Activated CD4-positive, alpha-beta T cell treated with anti-CD3 and anti-CD28 coated beads for 36 hours (primary cell): Measurements from ENCODE around the gene GSTM5. TPM values are rescaled to one million over a fixed set of nuclear protein-coding genes. Genes with fewer than 3 reads are reported as not detected.
A peak's percentile ranks its signal among the peaks of the same experiment; 100 is the strongest.

ENCODE experiments used
- ATAC-seq: fragments of 200-7000 bp; cut with Tn5 transposase; one replicate; pipeline ENCODE4 v1.10.0; 2021; ENCODE audit warnings: mild to moderate bottlenecking, moderate library complexity
- CTCF ChIA-PET: fragments of 350-600 bp; sonication (Branson Sonifier 250); formaldehyde crosslinking; loops from one replicate; lab custom pipeline; 2021; ENCODE audit warnings: antibody characterized with exemption; lab: Charles Lee
- POLR2A ChIA-PET: fragments of 350-600 bp; sonication (Branson Sonifier 250); formaldehyde crosslinking; loops from one replicate; lab custom pipeline; 2021; ENCODE audit warnings: antibody characterized with exemption, inconsistent platforms; lab: Charles Lee
- DNase-seq: peaks from one replicate; pipeline ENCODE4 v3.0.0-alpha.2; 2020
- H3K27ac Mint-ChIP-seq: one replicate; pipeline ENCODE4 v1.8.0; 2021; ENCODE audit warnings: mixed read lengths
- H3K27me3 Mint-ChIP-seq: one replicate; pipeline ENCODE4 v1.8.0; 2021; ENCODE audit warnings: mixed read lengths
- H3K36me3 Mint-ChIP-seq: one replicate; pipeline ENCODE4 v1.8.0; 2021; ENCODE audit warnings: low read depth, mixed read lengths
- H3K4me1 Mint-ChIP-seq: one replicate; pipeline ENCODE4 v1.8.0; 2021; ENCODE audit warnings: mixed read lengths
- H3K4me3 Mint-ChIP-seq: one replicate; pipeline ENCODE4 v1.8.0; 2021; ENCODE audit warnings: mild to moderate bottlenecking, moderate library complexity, mixed read lengths
- H3K9me3 Mint-ChIP-seq: one replicate; pipeline ENCODE4 v1.8.0; 2021; ENCODE audit warnings: low read depth, mixed read lengths
- intact Hi-C, 2 experiments: fragments of 100-400 bp; cut with DNase I in 1 of 2; cut with micrococcal nuclease in 1 of 2; formaldehyde crosslinking; loops; one replicate each; pipeline versions ENCODE4 v1.14.2 to v1.15.1; 2022 to 2024; cut with DNase I, micrococcal nuclease
- total RNA-seq, 2 experiments: library from RNA; stranded (reverse); gene quantifications; one replicate each; pipeline ENCODE4 v1.2.3, GENCODE V29; 2021

The GSTM5 gene
- total RNA-seq, 2 experiments from 2014 or later = 0.25 to 0.54 TPM

DNA sequence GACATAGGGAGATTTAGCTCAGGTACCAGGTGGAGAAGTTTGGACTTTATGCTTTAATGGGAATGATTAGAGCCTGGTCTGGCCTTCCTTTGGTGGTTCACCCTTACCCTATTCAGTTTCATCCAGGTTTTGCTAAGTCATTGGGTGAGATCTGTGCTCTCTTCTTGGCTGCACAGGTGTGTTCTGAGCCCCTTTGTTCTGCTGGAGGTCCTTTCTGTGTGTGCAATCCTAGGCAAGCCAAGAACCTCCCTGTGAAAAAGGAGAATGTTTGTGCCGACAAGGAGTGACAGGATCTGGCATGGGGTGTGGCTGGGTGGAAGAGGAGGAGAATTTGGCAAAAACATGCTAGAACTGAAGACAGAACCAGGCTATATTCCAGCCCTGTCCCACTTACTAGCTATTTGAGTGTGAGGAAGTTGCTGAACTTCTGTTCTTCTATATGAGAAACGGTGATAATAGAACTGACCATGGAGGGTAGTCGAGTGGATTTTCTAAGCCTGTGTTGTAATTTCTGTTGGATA lies 4.6 kb downstream of the GSTM5 start:
- H3K36me3 Mint-ChIP-seq = no peaks in the 10 kb centered on the region
- no peaks in the 10 kb centered on the region for H3K9me3 Mint-ChIP-seq
- H3K27me3 Mint-ChIP-seq = peaks cover 5% of the 10 kb centered on the region
- ChIA-PET POLR2A (interaction anchor here (0.7 kb wide), 1 partner anchor 80 kb away, joined by 4 read pairs; no protein-coding TSS in a partner anchor), CTCF (interaction anchor here (0.6 to 1.7 kb wide), 2 partner anchors 17 to 55 kb away, joined by 3 to 4 read pairs; no protein-coding TSS in a partner anchor)
- peaks cover 4% of the 10 kb centered on the region for H3K4me1 Mint-ChIP-seq
- no peak overlapping the region for H3K27ac Mint-ChIP-seq
- no peak overlapping the region for H3K4me3 Mint-ChIP-seq
- ATAC-seq = no peak
- DNase-seq = no peak
- intact Hi-C loops = no loop called here

DNA sequence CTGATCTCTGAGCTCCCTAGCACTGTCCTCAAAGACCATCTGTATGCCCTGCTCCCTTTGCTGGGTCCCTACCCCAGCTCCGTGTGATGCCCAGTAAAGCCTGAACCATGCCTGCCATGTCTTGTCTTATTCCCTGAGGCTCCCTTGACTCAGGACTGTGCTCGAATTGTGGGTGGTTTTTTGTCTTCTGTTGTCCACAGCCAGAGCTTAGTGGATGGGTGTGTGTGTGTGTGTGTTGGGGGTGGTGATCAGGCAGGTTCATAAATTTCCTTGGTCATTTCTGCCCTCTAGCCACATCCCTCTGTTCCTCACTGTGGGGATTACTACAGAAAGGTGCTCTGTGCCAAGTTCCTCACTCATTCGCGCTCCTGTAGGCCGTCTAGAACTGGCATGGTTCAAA lies 5.7 kb downstream of the GSTM5 start:
- ChIA-PET CTCF (interaction anchor here (1.5 to 1.7 kb wide), 2 partner anchors 16 to 57 kb away, joined by 4 to 5 read pairs; no protein-coding TSS in a partner anchor), POLR2A (interaction anchor here (0.5 kb wide), 1 partner anchor 18 kb away, joined by 3 read pairs; no protein-coding TSS in a partner anchor)
- intact Hi-C loops = no loop called here
- DNase-seq (no peak), ATAC-seq (no peak)
- no peaks in the 10 kb centered on the region for H3K36me3 Mint-ChIP-seq
- peaks cover 4% of the 10 kb centered on the region for H3K4me1 Mint-ChIP-seq
- no peak overlapping the region for H3K27ac Mint-ChIP-seq
- peaks cover 5% of the 10 kb centered on the region for H3K27me3 Mint-ChIP-seq
- no peak overlapping the region for H3K4me3 Mint-ChIP-seq
- no peaks in the 10 kb centered on the region for H3K9me3 Mint-ChIP-seq

DNA sequence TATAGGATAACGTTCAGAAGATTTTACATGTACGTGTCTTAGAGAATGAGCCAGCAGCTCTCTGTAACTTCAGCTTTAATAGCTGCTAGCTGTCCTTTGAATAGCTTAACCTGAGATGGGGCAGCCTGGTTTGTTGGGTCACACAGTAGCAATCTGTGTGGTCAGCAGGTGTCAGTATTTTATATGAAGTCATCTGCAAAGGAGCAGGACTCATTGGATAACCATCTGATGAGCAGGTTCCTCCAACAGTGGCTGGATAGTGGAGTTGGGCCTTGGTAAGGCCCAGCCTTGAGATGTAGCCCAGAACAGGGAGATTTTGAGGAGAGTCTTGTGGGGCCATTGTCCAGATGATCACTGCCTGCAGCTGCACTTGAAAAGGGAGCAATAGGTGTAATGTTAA lies 6.4 kb downstream of the GSTM5 start:
- no peak overlapping the region for H3K4me3 Mint-ChIP-seq
- DNase-seq (no peak), ATAC-seq (no peak)
- no peaks in the 10 kb centered on the region for H3K9me3 Mint-ChIP-seq
- no peaks in the 10 kb centered on the region for H3K36me3 Mint-ChIP-seq
- CTCF ChIA-PET = interaction anchor here (1.5 kb wide), 1 partner anchor 56 kb away, joined by 5 read pairs; no protein-coding TSS in a partner anchor
- peaks cover 4% of the 10 kb centered on the region for H3K4me1 Mint-ChIP-seq
- POLR2A ChIA-PET = no interaction called here
- peaks cover 3% of the 10 kb centered on the region for H3K27me3 Mint-ChIP-seq
- H3K27ac Mint-ChIP-seq = no peak overlapping the region
- intact Hi-C loops = no loop called here

DNA sequence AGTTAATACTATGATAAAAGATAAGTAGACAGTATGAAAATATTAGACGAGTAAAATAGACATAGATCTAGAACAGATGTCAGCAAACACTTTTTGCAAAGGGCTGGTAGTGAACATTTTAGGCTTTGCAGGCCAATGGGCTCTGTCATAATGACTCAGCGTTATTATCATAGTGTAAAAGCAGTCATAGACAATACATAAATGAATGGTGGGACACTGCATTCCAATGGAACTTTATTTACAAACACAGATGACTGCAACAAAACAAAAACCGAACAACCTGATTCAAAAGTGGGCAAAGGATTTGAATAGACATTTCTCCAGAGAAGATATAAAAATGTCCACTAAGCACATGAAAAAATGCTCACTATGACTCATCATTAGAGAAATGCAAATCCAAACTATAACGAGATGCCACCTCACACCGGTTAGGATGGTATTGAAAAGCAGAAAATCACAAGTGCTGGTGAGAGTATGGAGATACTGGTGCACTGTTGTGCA lies 7.3 kb downstream of the GSTM5 start:
- intact Hi-C loops = no loop called here
- DNase-seq (no peak), ATAC-seq (peak; percentile 58)
- no peak overlapping the region for H3K27ac Mint-ChIP-seq
- H3K4me3 Mint-ChIP-seq = no peak overlapping the region
- no peaks in the 10 kb centered on the region for H3K9me3 Mint-ChIP-seq
- H3K4me1 Mint-ChIP-seq = peaks cover 4% of the 10 kb centered on the region
- ChIA-PET CTCF (interaction anchor here (1.0 to 1.5 kb wide), 2 partner anchors 55 to 68 kb away, joined by 3 to 5 read pairs; no protein-coding TSS in a partner anchor), POLR2A (no interaction called here)
- no peaks in the 10 kb centered on the region for H3K36me3 Mint-ChIP-seq
- H3K27me3 Mint-ChIP-seq = peaks cover 2% of the 10 kb centered on the region

DNA sequence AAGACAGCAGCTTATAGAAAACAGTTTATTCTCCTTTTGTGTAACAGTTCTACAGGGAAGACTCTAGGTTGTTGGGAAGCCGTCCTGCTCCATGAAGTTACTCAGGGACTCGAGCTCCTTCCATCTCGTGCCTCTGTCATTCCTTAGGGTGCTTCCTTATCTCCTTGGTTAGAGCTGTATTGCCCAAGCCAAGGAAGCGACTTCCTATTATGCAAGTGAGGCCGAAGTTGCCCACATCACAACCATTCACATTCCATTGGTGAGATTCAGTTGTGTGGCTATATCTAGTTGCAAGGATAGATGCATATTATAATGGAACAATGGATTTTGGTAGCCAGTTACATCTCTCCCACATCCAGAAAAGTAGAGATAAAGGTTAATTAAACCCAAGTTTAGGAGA lies 9.0 kb downstream of the GSTM5 start:
- ChIA-PET POLR2A (no interaction called here), CTCF (interaction anchor here (1.4 kb wide), 1 partner anchor 81 kb away, joined by 3 read pairs; no protein-coding TSS in a partner anchor)
- H3K4me3 Mint-ChIP-seq = no peak overlapping the region
- H3K4me1 Mint-ChIP-seq = peaks cover 4% of the 10 kb centered on the region
- intact Hi-C loops = no loop called here
- ATAC-seq (no peak), DNase-seq (no peak)
- no peaks in the 10 kb centered on the region for H3K9me3 Mint-ChIP-seq
- no peaks in the 10 kb centered on the region for H3K36me3 Mint-ChIP-seq
- H3K27me3 Mint-ChIP-seq = no peaks in the 10 kb centered on the region
- H3K27ac Mint-ChIP-seq = no peak overlapping the region

DNA sequence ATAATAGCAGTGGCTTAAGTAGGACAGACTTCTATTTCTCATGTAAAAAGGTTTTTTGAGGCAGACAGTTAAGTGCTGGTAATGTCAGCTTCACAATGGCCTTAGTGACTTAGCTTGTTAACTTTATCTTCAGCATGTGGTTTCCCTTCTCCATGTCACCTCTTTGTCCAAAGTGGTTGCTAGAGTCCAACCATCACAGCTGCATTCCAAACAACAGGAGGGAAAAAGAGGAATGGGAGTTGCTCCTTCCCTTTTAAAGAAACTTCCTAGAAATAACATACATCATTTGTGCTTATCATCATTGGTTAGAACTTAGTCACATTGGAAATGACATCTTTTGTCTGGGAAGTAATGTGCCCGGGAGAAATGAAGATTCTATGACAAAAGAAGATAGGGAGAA lies 9.9 kb downstream of the GSTM5 start:
- Mint-ChIP-seq H3K9me3 (no peaks in the 10 kb centered on the region), H3K36me3 (no peaks in the 10 kb centered on the region), H3K27ac (no peak overlapping the region), H3K4me3 (no peak overlapping the region), H3K4me1 (peaks cover 4% of the 10 kb centered on the region), H3K27me3 (no peaks in the 10 kb centered on the region)
- ChIA-PET POLR2A (no interaction called here), CTCF (no interaction called here)
- intact Hi-C loops = no loop called here
- ATAC-seq (no peak), DNase-seq (no peak)

DNA sequence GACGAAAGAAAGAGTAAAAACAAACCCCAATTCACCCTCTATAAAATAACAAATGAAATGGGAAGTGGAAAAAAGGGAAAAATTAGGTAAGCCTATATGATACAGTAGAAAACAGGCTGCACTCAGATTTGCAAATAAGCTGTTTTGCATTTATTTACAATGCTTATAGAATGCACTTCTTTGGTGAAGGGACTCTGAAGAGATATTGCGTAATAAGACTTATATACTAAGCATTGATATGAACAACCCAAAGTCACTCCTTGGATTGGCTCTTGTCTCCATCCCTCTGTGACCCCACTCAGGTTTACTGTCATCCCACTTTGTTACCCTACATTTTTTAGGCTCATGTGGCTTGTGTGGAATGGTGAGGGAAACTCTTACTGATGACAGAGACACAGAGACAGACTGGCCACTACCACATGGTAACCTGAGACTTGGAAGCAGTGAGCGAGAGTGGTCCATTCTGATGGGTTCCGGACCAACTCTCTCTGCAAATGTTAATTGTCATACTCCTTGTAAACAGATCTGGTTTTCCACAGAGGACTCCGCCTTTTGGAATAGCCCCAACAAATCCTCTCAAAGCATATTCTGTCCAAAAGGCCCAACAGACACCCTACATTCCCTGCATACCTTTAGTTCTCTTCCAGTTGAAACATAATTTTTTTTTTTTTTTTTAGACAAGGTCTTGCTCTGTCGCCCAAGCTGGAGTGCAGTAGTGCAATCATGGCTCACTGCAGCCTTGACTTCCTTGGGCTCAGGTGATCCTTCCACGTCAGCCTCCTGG lies 11.0 kb downstream of the GSTM5 start:
- Mint-ChIP-seq H3K4me3 (no peak overlapping the region), H3K4me1 (peaks cover 4% of the 10 kb centered on the region), H3K36me3 (no peaks in the 10 kb centered on the region), H3K27ac (no peak overlapping the region), H3K27me3 (no peaks in the 10 kb centered on the region), H3K9me3 (no peaks in the 10 kb centered on the region)
- no peak for ATAC-seq
- ChIA-PET POLR2A (no interaction called here), CTCF (interaction anchor here (0.7 kb wide), 1 partner anchor 220 kb away, joined by 4 read pairs; no protein-coding TSS in a partner anchor)
- intact Hi-C loops = no loop called here
- no peak for DNase-seq

DNA sequence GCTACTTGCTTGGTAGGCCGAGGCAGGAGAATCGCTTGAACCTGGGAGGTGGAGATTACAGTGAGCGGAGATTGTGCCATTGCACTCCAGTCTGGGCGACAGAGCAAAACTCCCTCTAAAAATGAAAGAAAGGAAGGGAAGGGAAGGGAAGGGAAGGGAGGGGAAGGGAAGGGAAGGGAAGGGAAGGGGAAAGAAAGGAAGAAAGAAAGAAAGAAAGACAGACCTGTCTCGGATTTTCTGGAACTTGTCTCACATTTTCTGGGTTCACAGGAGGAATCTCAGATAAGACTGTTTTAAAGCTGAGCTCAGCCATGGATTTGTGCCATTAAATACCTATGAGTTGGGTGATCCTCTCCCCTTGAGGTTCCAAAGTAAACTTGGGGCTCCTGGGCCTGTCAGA lies 12.9 kb downstream of the GSTM5 start:
- DNase-seq = no peak

DNA sequence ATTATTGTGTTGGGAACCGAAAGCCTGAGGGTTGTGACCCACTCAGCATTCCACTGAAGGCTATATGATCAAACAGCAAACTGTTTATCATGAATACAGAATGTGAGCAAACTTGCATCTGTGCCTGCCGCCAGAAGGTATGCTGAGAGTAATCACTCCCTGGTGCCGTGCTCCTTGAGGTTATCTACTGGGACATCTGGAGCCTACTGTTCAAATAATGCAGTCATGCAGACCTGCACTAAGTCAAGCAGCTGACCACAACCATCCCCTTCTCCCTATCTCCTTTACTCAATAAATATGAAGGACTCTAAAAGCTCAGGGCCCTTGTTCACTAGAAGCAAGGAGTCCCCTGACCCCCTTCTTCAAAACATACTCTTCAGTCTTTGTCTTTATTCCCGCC lies 13.5 kb downstream of the GSTM5 start:
- ChIA-PET POLR2A (no interaction called here), CTCF (no interaction called here)
- no peak for ATAC-seq
- intact Hi-C loops = no loop called here
- H3K36me3 Mint-ChIP-seq = no peaks in the 10 kb centered on the region
- no peak for DNase-seq
- no peaks in the 10 kb centered on the region for H3K27me3 Mint-ChIP-seq
- H3K9me3 Mint-ChIP-seq = no peaks in the 10 kb centered on the region
- no peaks in the 10 kb centered on the region for H3K4me1 Mint-ChIP-seq
- H3K27ac Mint-ChIP-seq = no peak overlapping the region
- no peak overlapping the region for H3K4me3 Mint-ChIP-seq

More for the DNA sequence above, 12.9 kb downstream of the GSTM5 start:
- no peaks in the 10 kb centered on the region for H3K4me1 Mint-ChIP-seq
- no peak overlapping the region for H3K27ac Mint-ChIP-seq
- ChIA-PET CTCF (no interaction called here), POLR2A (no interaction called here)
- no peaks in the 10 kb centered on the region for H3K27me3 Mint-ChIP-seq
- intact Hi-C loops = no loop called here
- no peaks in the 10 kb centered on the region for H3K9me3 Mint-ChIP-seq
- no peaks in the 10 kb centered on the region for H3K36me3 Mint-ChIP-seq
- ATAC-seq = no peak
- no peak overlapping the region for H3K4me3 Mint-ChIP-seq

DNA sequence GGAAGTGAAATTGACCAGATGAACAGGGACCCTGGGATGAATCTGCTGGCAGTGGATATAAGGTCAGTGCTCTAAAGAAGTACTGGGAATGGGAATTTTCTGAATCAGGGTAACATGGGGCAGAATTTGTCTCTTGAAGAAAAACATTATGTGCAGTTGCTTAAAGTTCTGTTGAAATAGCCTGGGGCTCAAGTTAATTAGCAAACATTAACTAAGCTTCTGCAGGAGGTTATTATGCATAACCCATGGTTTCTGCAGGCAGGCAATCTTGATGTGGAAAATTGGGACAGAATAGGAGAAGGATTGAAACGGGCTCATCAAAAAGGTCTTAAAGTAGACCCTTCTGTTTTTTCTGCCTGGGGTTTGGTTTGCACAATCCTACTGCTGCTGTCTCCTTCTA lies 14.0 kb downstream of the GSTM5 start:
- intact Hi-C loops = no loop called here
- CTCF ChIA-PET = no interaction called here

DNA sequence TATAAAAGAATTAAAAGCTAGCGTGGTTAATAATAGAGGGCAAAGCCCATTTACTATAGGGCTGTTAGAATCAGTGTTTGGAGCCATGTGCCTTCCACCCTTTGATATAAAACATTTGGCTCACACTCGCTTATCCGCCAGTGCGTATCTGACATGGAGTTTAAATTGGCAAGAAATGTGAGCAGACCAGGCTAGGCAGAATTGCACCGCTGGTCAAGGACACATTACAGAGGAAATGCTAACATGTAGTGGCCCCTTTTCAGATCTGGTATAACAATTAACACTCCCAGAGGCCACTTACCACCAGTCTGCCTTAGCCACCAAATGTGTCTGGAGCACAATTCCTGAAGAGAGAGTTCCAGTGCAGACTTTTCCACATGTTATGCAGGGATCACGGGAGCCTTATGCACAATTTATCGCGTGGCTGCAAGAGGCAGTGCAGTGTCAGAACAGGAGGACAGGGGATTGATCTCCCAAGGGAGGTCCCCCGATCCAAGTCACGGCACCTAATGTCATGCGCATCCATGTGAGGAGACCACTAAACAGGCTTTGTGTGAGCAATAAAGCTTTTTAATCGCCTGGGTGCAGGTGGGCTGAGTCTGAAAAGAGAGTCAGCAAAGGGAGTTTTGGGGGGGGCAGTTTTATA lies 14.8 kb downstream of the GSTM5 start:
- intact Hi-C loops = no loop called here
- DNase-seq (no peak), ATAC-seq (no peak)
- Mint-ChIP-seq H3K27ac (no peak overlapping the region), H3K36me3 (no peaks in the 10 kb centered on the region), H3K4me1 (no peaks in the 10 kb centered on the region), H3K27me3 (no peaks in the 10 kb centered on the region), H3K9me3 (no peaks in the 10 kb centered on the region), H3K4me3 (no peak overlapping the region)
- CTCF ChIA-PET = interaction anchor here (0.6 kb wide), 1 partner anchor 733 kb away, joined by 4 read pairs; no protein-coding TSS in a partner anchor
- POLR2A ChIA-PET = no interaction called here

More for the DNA sequence above, 14.0 kb downstream of the GSTM5 start:
- Mint-ChIP-seq H3K27me3 (no peaks in the 10 kb centered on the region), H3K4me1 (no peaks in the 10 kb centered on the region), H3K9me3 (no peaks in the 10 kb centered on the region), H3K36me3 (no peaks in the 10 kb centered on the region), H3K4me3 (no peak overlapping the region), H3K27ac (no peak overlapping the region)
- ATAC-seq = no peak
- DNase-seq = no peak
- POLR2A ChIA-PET = no interaction called here
